HEK293 (cell line): ENCODE results near the gene ANAPC2.
A peak's percentile ranks its signal among the peaks of the same experiment; 100 is the strongest.

Experiments used
- BCL11B ChIP-seq: fragments of 450-650 bp; formaldehyde crosslinking; IDR thresholded peaks from 2 replicates; pipeline ENCODE4 v1.5.1; 2016; ENCODE audit warnings: low read depth, missing biosample characterization, missing genetic modification characterization
- KLF16 ChIP-seq: fragments of 450-650 bp; formaldehyde crosslinking; IDR thresholded peaks from 2 replicates; pipeline ENCODE4 v1.5.1; 2017; ENCODE audit warnings: missing biosample characterization, missing genetic modification characterization
- KLF9 ChIP-seq: fragments of 450-650 bp; formaldehyde crosslinking; IDR thresholded peaks from 2 replicates; pipeline ENCODE4 v1.5.1; 2016; ENCODE audit warnings: missing biosample characterization, missing genetic modification characterization, low read depth
- MZF1 ChIP-seq: fragments of 450-650 bp; formaldehyde crosslinking; IDR thresholded peaks from 2 replicates; pipeline ENCODE4 v1.5.1; 2017; ENCODE audit warnings: missing biosample characterization, missing genetic modification characterization, borderline replicate concordance
- SP2 ChIP-seq: fragments of 450-650 bp; formaldehyde crosslinking; IDR thresholded peaks from 2 replicates; pipeline ENCODE4 v1.5.1; 2016; ENCODE audit warnings: missing biosample characterization, missing genetic modification characterization
- ZBTB1 ChIP-seq: fragments of 450-650 bp; formaldehyde crosslinking; IDR thresholded peaks from 2 replicates; pipeline ENCODE4 v1.5.1; 2016; ENCODE audit warnings: missing biosample characterization, missing genetic modification characterization
- ZBTB17 ChIP-seq: fragments of 450-650 bp; formaldehyde crosslinking; IDR thresholded peaks from 2 replicates; pipeline ENCODE4 v1.5.1; 2016; ENCODE audit warnings: missing biosample characterization, missing genetic modification characterization
- ZBTB20 ChIP-seq: fragments of 450-650 bp; formaldehyde crosslinking; IDR thresholded peaks from 2 replicates; pipeline ENCODE4 v1.5.1; 2016; ENCODE audit warnings: missing biosample characterization, missing genetic modification characterization
- ZFP3 ChIP-seq: fragments of 450-650 bp; formaldehyde crosslinking; IDR thresholded peaks from 2 replicates; pipeline ENCODE4 v1.5.1; 2016; ENCODE audit warnings: low read depth, missing biosample characterization, missing genetic modification characterization
- ZFP37 ChIP-seq: fragments of 450-650 bp; formaldehyde crosslinking; IDR thresholded peaks from 2 replicates; pipeline ENCODE4 v1.5.1; 2016; ENCODE audit warnings: missing biosample characterization, missing genetic modification characterization
- ZNF266 ChIP-seq: fragments of 450-650 bp; formaldehyde crosslinking; IDR thresholded peaks from 2 replicates; pipeline ENCODE4 v1.5.1; 2016; ENCODE audit warnings: missing biosample characterization, missing genetic modification characterization, low read depth
- ZNF366 ChIP-seq: fragments of 450-650 bp; formaldehyde crosslinking; conservative IDR thresholded peaks from 2 replicates; pipeline ENCODE4 v1.5.1; 2016; ENCODE audit warnings: missing biosample characterization, missing genetic modification characterization
- ZNF37A ChIP-seq: fragments of 450-650 bp; IDR thresholded peaks from 2 replicates; pipeline ENCODE4 v1.5.1; 2018; ENCODE audit warnings: missing biosample characterization, missing genetic modification characterization
- ZNF416 ChIP-seq: fragments of 450-650 bp; formaldehyde crosslinking; IDR thresholded peaks from 2 replicates; pipeline ENCODE4 v1.5.1; 2016; ENCODE audit warnings: missing biosample characterization, missing genetic modification characterization
- ZNF426 ChIP-seq: fragments of 450-650 bp; formaldehyde crosslinking; IDR thresholded peaks from 2 replicates; pipeline ENCODE4 v1.5.1; 2017; ENCODE audit warnings: missing biosample characterization, missing genetic modification characterization, mild to moderate bottlenecking, inconsistent platforms, moderate library complexity
- ZNF510 ChIP-seq: fragments of 450-650 bp; formaldehyde crosslinking; IDR thresholded peaks from 2 replicates; pipeline ENCODE4 v1.5.1; 2018; ENCODE audit warnings: mild to moderate bottlenecking, missing genetic modification characterization, missing biosample characterization; ENCODE audit not compliant: insufficient replicate concordance
- ZNF529 ChIP-seq: fragments of 450-650 bp; formaldehyde crosslinking; IDR thresholded peaks from 2 replicates; pipeline ENCODE4 v1.5.1; 2017; ENCODE audit warnings: missing genetic modification characterization, missing biosample characterization; ENCODE audit not compliant: insufficient replicate concordance
- ZNF585B ChIP-seq: fragments of 450-650 bp; formaldehyde crosslinking; IDR thresholded peaks from 2 replicates; pipeline ENCODE4 v1.5.1; 2016; ENCODE audit warnings: missing biosample characterization, missing genetic modification characterization
- ZNF610 ChIP-seq: fragments of 450-650 bp; formaldehyde crosslinking; IDR thresholded peaks from 2 replicates; pipeline ENCODE4 v1.5.1; 2016; ENCODE audit warnings: missing biosample characterization, missing genetic modification characterization, borderline replicate concordance
- ZNF658 ChIP-seq: fragments of 450-650 bp; formaldehyde crosslinking; IDR thresholded peaks from 2 replicates; pipeline ENCODE4; 2016; ENCODE audit warnings: missing biosample characterization, missing genetic modification characterization
- ZNF670 ChIP-seq: fragments of 450-650 bp; formaldehyde crosslinking; IDR thresholded peaks from 2 replicates; pipeline ENCODE4 v1.5.1; 2016; ENCODE audit warnings: missing biosample characterization, missing genetic modification characterization, low read depth
- ZNF768 ChIP-seq: fragments of 450-650 bp; formaldehyde crosslinking; IDR thresholded peaks from 2 replicates; pipeline ENCODE4 v1.5.1; 2018; ENCODE audit warnings: missing biosample characterization, mild to moderate bottlenecking, missing genetic modification characterization
- ZNF792 ChIP-seq: fragments of 450-650 bp; formaldehyde crosslinking; IDR thresholded peaks from 2 replicates; pipeline ENCODE4 v1.5.1; 2016; ENCODE audit warnings: missing biosample characterization, missing genetic modification characterization
- ZSCAN30 ChIP-seq: fragments of 450-650 bp; IDR thresholded peaks from 2 replicates; pipeline ENCODE4 v1.5.1; 2018; ENCODE audit warnings: missing biosample characterization, mild to moderate bottlenecking, missing genetic modification characterization, moderate library complexity
- TF ChIP-seq, protein P1 (sequence below): fragments of 450-650 bp; formaldehyde crosslinking; IDR thresholded peaks from 2 replicates; pipeline ENCODE4 v1.5.1; 2017; ENCODE audit warnings: missing biosample characterization, mild to moderate bottlenecking, missing genetic modification characterization, moderate library complexity
- TF ChIP-seq, protein P2 (sequence below): fragments of 450-650 bp; formaldehyde crosslinking; IDR thresholded peaks from 2 replicates; pipeline ENCODE4 v1.5.1; 2016; ENCODE audit warnings: missing biosample characterization, missing genetic modification characterization
- TF ChIP-seq, protein P3 (sequence below): fragments of 450-650 bp; formaldehyde crosslinking; IDR thresholded peaks from 2 replicates; pipeline ENCODE4 v1.5.1; 2016; ENCODE audit warnings: missing biosample characterization, missing genetic modification characterization
- TF ChIP-seq, protein P4 (sequence below): fragments of 450-650 bp; formaldehyde crosslinking; IDR thresholded peaks from 2 replicates; pipeline ENCODE4 v1.5.1; 2016; ENCODE audit warnings: missing biosample characterization, missing genetic modification characterization
- TF ChIP-seq, protein P5 (sequence below): fragments of 450-650 bp; formaldehyde crosslinking; IDR thresholded peaks from 2 replicates; pipeline ENCODE4 v1.5.1; 2017; ENCODE audit warnings: missing biosample characterization, missing genetic modification characterization

Gene ANAPC2

DNA sequence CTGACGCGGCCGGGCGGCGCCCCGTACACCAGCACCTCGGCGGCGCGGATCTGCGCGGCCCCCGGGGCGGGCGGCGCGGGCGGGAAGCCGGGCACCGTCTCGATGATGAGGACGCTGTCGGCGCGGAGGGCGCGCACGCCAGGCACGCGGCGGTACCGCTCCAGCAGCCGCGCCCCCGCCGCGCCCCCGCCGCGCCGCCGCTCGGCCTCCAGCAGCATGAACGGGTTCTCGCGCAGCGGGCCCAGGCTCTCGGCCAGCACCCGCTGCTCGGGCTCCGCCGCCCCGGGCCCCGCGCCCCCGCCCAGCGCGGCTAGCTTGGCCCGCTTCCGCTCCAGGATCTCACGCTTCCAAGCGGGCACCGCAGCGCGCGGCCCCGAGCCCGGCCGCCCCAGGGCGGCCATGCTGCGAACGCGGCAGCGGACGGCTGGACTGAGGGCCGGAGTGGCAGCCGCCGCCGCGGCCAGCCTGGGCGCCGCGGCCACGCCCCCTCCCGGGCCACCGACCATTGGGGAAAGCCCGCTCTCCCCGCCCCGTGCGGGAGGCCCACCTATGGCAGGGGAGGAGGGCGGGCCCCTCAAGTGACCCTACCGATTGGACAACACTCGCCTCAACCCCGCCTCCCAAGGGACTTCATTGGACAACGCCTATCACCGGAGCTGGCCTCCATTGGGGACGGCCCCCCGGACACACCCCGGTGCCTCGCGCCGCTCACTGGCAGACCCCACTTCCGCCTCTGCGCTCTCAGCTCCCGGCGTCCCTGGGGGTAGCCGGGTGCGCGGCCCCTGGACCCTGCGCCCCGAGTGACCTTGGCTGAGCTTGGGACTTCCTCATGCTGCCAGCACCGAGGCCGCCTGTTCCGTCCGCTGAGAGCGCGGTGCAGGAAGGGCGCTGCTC is 12.2 kb upstream of the ANAPC2 start, which contains the start of gene TPRN (continued):
- no peak for TF ChIP-seq ZNF585B (tag by site-specific recombination)
- peak; percentile 77 for TF ChIP-seq ZBTB17 (tag by site-specific recombination)
- TF ChIP-seq ZNF426, result no peak
- peak; percentile 60; the same call in 1 of the 2 replicates for TF ChIP-seq ZBTB20 (tag by site-specific recombination)
- no peak for TF ChIP-seq MZF1 (tag by site-specific recombination)
- TF ChIP-seq, protein P1, sequence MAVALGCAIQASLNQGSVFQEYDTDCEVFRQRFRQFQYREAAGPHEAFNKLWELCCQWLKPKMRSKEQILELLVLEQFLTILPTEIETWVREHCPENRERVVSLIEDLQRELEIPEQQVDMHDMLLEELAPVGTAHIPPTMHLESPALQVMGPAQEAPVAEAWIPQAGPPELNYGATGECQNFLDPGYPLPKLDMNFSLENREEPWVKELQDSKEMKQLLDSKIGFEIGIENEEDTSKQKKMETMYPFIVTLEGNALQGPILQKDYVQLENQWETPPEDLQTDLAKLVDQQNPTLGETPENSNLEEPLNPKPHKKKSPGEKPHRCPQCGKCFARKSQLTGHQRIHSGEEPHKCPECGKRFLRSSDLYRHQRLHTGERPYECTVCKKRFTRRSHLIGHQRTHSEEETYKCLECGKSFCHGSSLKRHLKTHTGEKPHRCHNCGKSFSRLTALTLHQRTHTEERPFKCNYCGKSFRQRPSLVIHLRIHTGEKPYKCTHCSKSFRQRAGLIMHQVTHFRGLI (tag by site-specific recombination), result no peak
- TF ChIP-seq ZNF610, result no peak; the same call in 1 of the 2 replicates
- TF ChIP-seq ZNF266 (tag by site-specific recombination), result no peak
- no peak for TF ChIP-seq ZFP37 (tag by site-specific recombination)
- TF ChIP-seq ZNF510 (tag by site-specific recombination), result no peak
- TF ChIP-seq, protein P2, sequence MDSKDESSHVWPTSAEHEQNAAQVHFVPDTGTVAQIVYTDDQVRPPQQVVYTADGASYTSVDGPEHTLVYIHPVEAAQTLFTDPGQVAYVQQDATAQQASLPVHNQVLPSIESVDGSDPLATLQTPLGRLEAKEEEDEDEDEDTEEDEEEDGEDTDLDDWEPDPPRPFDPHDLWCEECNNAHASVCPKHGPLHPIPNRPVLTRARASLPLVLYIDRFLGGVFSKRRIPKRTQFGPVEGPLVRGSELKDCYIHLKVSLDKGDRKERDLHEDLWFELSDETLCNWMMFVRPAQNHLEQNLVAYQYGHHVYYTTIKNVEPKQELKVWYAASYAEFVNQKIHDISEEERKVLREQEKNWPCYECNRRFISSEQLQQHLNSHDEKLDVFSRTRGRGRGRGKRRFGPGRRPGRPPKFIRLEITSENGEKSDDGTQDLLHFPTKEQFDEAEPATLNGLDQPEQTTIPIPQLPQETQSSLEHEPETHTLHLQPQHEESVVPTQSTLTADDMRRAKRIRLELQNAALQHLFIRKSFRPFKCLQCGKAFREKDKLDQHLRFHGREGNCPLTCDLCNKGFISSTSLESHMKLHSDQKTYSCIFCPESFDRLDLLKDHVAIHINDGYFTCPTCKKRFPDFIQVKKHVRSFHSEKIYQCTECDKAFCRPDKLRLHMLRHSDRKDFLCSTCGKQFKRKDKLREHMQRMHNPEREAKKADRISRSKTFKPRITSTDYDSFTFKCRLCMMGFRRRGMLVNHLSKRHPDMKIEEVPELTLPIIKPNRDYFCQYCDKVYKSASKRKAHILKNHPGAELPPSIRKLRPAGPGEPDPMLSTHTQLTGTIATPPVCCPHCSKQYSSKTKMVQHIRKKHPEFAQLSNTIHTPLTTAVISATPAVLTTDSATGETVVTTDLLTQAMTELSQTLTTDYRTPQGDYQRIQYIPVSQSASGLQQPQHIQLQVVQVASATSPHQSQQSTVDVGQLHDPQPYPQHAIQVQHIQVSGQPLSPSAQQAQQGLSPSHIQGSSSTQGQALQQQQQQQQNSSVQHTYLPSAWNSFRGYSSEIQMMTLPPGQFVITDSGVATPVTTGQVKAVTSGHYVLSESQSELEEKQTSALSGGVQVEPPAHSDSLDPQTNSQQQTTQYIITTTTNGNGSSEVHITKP (tag by site-specific recombination), result no peak
- no peak for TF ChIP-seq ZFP3 (tag by site-specific recombination)
- no peak for TF ChIP-seq ZNF529 (tag by site-specific recombination)
- no peak for TF ChIP-seq ZNF366
- no peak for TF ChIP-seq ZNF658 (tag by site-specific recombination)
- TF ChIP-seq, protein P3, sequence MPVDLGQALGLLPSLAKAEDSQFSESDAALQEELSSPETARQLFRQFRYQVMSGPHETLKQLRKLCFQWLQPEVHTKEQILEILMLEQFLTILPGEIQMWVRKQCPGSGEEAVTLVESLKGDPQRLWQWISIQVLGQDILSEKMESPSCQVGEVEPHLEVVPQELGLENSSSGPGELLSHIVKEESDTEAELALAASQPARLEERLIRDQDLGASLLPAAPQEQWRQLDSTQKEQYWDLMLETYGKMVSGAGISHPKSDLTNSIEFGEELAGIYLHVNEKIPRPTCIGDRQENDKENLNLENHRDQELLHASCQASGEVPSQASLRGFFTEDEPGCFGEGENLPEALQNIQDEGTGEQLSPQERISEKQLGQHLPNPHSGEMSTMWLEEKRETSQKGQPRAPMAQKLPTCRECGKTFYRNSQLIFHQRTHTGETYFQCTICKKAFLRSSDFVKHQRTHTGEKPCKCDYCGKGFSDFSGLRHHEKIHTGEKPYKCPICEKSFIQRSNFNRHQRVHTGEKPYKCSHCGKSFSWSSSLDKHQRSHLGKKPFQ (tag by site-specific recombination), result no peak
- no peak for TF ChIP-seq ZNF768 (tag by site-specific recombination)
- no peak for TF ChIP-seq ZBTB1 (tag by site-specific recombination)
- peak; percentile 88 for TF ChIP-seq KLF9
- TF ChIP-seq, protein P4, sequence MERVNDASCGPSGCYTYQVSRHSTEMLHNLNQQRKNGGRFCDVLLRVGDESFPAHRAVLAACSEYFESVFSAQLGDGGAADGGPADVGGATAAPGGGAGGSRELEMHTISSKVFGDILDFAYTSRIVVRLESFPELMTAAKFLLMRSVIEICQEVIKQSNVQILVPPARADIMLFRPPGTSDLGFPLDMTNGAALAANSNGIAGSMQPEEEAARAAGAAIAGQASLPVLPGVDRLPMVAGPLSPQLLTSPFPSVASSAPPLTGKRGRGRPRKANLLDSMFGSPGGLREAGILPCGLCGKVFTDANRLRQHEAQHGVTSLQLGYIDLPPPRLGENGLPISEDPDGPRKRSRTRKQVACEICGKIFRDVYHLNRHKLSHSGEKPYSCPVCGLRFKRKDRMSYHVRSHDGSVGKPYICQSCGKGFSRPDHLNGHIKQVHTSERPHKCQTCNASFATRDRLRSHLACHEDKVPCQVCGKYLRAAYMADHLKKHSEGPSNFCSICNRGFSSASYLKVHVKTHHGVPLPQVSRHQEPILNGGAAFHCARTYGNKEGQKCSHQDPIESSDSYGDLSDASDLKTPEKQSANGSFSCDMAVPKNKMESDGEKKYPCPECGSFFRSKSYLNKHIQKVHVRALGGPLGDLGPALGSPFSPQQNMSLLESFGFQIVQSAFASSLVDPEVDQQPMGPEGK (tag by site-specific recombination), result peak; percentile 97
- no peak for TF ChIP-seq ZSCAN30 (tag by site-specific recombination)
- no peak for TF ChIP-seq ZNF37A (tag by site-specific recombination)
- TF ChIP-seq, protein P5, sequence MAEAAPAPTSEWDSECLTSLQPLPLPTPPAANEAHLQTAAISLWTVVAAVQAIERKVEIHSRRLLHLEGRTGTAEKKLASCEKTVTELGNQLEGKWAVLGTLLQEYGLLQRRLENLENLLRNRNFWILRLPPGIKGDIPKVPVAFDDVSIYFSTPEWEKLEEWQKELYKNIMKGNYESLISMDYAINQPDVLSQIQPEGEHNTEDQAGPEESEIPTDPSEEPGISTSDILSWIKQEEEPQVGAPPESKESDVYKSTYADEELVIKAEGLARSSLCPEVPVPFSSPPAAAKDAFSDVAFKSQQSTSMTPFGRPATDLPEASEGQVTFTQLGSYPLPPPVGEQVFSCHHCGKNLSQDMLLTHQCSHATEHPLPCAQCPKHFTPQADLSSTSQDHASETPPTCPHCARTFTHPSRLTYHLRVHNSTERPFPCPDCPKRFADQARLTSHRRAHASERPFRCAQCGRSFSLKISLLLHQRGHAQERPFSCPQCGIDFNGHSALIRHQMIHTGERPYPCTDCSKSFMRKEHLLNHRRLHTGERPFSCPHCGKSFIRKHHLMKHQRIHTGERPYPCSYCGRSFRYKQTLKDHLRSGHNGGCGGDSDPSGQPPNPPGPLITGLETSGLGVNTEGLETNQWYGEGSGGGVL (tag by site-specific recombination), result no peak
- peak; percentile 100 for TF ChIP-seq SP2 (tag by site-specific recombination)
- no peak for TF ChIP-seq ZNF416
- no peak for TF ChIP-seq ZNF792
- peak; percentile 91 for TF ChIP-seq BCL11B (tag by site-specific recombination)
- no peak for TF ChIP-seq ZNF670 (tag by site-specific recombination)
- peak; percentile 74; the same call in 1 of the 2 replicates for TF ChIP-seq KLF16 (tag by site-specific recombination)
